Astrocyte (in vitro differentiated cells and primary cell): ENCODE measurements around the gene ALK. TPM values are rescaled to one million over a fixed set of nuclear protein-coding genes. Genes with fewer than 3 reads are reported as not detected.

ENCODE experiments used
- DNase-seq: peaks from one replicate; pipeline ENCODE4 v3.0.0-alpha.2; 2010; ENCODE audit warnings: low read depth
- FAIRE-seq: peaks from 2 replicates; lab custom pipeline; 2011; peaks lifted over from hg19 to GRCh38; lab: Jason Lieb, UNC
- H2AFZ ChIP-seq: 2 replicates; pipeline ENCODE4 v1.6.0; 2012; ENCODE audit warnings: low read depth, low read length, inconsistent platforms
- H3K27ac ChIP-seq: 2 replicates; pipeline ENCODE4 v1.5.1; 2011; ENCODE audit warnings: low read depth, low read length, inconsistent platforms
- H3K27me3 ChIP-seq: 2 replicates; pipeline ENCODE4 v1.6.0; 2011; ENCODE audit warnings: low read length, inconsistent platforms; ENCODE audit not compliant: insufficient read depth
- H3K36me3 ChIP-seq: 2 replicates; pipeline ENCODE4 v1.5.1; 2011; ENCODE audit warnings: low read length, inconsistent platforms; ENCODE audit not compliant: insufficient read depth
- H3K4me1 ChIP-seq: 2 replicates; pipeline ENCODE4 v1.5.1; 2011; ENCODE audit warnings: low read length, inconsistent platforms; ENCODE audit not compliant: insufficient read depth
- H3K4me2 ChIP-seq: 2 replicates; pipeline ENCODE4 v1.6.0; 2012; ENCODE audit warnings: low read length, inconsistent platforms
- H3K4me3 ChIP-seq: 2 replicates; pipeline ENCODE4 v1.5.1; 2011; ENCODE audit warnings: low read depth, mild to moderate bottlenecking, low read length, inconsistent platforms; ENCODE audit not compliant: insufficient read depth
- H3K79me2 ChIP-seq: 2 replicates; pipeline ENCODE4 v1.6.0; 2012; ENCODE audit warnings: mild to moderate bottlenecking, low read length, inconsistent platforms; ENCODE audit not compliant: insufficient read depth
- H3K9ac ChIP-seq: 2 replicates; pipeline ENCODE4 v1.6.0; 2012; ENCODE audit warnings: mild to moderate bottlenecking, low read length, inconsistent platforms
- H3K9me3 ChIP-seq: 2 replicates; pipeline ENCODE4 v1.5.1; 2012; ENCODE audit warnings: low read depth, mild to moderate bottlenecking, low read length, inconsistent platforms; ENCODE audit not compliant: insufficient read depth
- H4K20me1 ChIP-seq: 2 replicates; pipeline ENCODE4 v1.6.0; 2012; ENCODE audit warnings: low read length, inconsistent platforms; ENCODE audit not compliant: insufficient read depth
- H3K27ac Mint-ChIP-seq: one replicate; pipeline ENCODE4 v1.8.0; 2021; ENCODE audit warnings: mild to moderate bottlenecking, mixed read lengths; ENCODE audit not compliant: unreplicated experiment
- H3K27me3 Mint-ChIP-seq: one replicate; pipeline ENCODE4 v1.8.0; 2021; ENCODE audit warnings: low read depth, mixed read lengths; ENCODE audit not compliant: unreplicated experiment
- H3K36me3 Mint-ChIP-seq: one replicate; pipeline ENCODE4 v1.8.0; 2021; ENCODE audit warnings: low read depth, mixed read lengths; ENCODE audit not compliant: unreplicated experiment
- H3K4me1 Mint-ChIP-seq: one replicate; pipeline ENCODE4 v1.8.0; 2021; ENCODE audit warnings: low read depth, mixed read lengths; ENCODE audit not compliant: unreplicated experiment
- H3K4me3 Mint-ChIP-seq: one replicate; pipeline ENCODE4 v1.8.0; 2021; ENCODE audit warnings: mild to moderate bottlenecking, moderate library complexity, mixed read lengths; ENCODE audit not compliant: unreplicated experiment
- H3K9me3 Mint-ChIP-seq: one replicate; pipeline ENCODE4 v1.8.0; 2021; ENCODE audit warnings: mild to moderate bottlenecking, mixed read lengths; ENCODE audit not compliant: unreplicated experiment
- EZH2 ChIP-seq: IDR thresholded peaks from 2 replicates; pipeline ENCODE4 v1.6.1; 2012; ENCODE audit warnings: mild to moderate bottlenecking, low read length, inconsistent platforms; ENCODE audit not compliant: insufficient read depth
- total RNA-seq: library from RNA; stranded (reverse); gene quantifications from 2 replicates; pipeline ENCODE4 v1.2.1, GENCODE V29; 2021
- TF ChIP-seq, protein P1 (sequence below): IDR thresholded peaks from 2 replicates; pipeline ENCODE4 v1.5.1; 2011; ENCODE audit warnings: low read depth, mild to moderate bottlenecking, inconsistent platforms, low read length, moderate library complexity; ENCODE audit not compliant: insufficient read depth

Gene ALK
- total RNA-seq, 1 donor from 2014 or later: 0.16 TPM

DNA sequence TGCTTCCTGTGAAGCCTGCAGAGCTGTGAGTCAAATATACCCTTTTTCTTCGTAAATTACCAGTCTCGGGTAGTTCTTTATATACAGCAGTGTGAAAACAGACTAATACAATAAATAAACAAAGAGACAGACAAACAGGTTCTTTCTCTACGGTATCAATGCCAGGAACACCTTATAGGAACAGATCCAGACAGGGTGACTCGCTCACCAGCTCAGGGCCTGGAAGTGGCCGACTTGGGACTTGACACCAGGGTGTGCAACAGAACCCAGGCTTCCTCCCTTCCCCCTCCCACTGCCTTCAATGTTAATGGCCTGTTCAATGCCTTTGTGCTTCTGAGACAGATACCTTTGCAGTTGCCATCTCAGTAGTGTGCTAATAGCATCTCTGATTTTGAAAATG, 309.5 kb downstream of the ALK start:
- Histone ChIP-seq H3K27ac (no peak overlapping the region), H3K4me3 (no peak overlapping the region), H3K27me3 (no peaks in the 10 kb centered on the region), H4K20me1 (no peaks in the 10 kb centered on the region), H3K79me2 (no peaks in the 10 kb centered on the region), H3K9ac (no peak overlapping the region), H3K36me3 (no peaks in the 10 kb centered on the region), H3K4me2 (no peak overlapping the region), H3K4me1 (peaks cover 3% of the 10 kb centered on the region), H3K9me3 (no peaks in the 10 kb centered on the region), H2AFZ (no peak overlapping the region)
- no peak for FAIRE-seq
- Mint-ChIP-seq H3K27ac (no peak overlapping the region), H3K9me3 (peaks cover 3% of the 10 kb centered on the region), H3K4me1 (peaks cover 8% of the 10 kb centered on the region), H3K27me3 (peaks cover 9% of the 10 kb centered on the region), H3K36me3 (no peaks in the 10 kb centered on the region), H3K4me3 (no peak overlapping the region)
- DNase-seq: no peak
- TF ChIP-seq, protein P1, sequence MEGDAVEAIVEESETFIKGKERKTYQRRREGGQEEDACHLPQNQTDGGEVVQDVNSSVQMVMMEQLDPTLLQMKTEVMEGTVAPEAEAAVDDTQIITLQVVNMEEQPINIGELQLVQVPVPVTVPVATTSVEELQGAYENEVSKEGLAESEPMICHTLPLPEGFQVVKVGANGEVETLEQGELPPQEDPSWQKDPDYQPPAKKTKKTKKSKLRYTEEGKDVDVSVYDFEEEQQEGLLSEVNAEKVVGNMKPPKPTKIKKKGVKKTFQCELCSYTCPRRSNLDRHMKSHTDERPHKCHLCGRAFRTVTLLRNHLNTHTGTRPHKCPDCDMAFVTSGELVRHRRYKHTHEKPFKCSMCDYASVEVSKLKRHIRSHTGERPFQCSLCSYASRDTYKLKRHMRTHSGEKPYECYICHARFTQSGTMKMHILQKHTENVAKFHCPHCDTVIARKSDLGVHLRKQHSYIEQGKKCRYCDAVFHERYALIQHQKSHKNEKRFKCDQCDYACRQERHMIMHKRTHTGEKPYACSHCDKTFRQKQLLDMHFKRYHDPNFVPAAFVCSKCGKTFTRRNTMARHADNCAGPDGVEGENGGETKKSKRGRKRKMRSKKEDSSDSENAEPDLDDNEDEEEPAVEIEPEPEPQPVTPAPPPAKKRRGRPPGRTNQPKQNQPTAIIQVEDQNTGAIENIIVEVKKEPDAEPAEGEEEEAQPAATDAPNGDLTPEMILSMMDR: no peak
- TF ChIP-seq EZH2: no peak

DNA sequence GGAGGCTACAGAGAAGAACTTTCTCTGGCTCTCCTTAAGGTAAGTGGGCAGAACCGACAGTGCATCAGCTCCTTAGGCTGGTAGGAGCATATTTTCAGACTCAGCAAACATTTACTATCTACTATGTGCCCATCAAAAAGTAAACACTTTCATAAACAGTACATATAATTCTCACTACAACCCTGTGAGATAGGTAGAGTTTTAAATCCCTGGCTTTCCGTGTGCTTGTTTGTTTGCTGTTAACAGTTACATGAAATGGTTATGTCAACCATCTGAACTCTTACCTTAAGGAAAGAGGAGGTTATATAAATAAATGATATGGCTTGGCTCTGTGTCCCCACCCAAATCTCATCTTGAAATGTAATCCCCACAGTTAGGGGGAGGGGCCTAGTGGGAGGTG, 310.1 kb downstream of the ALK start:
- no peak overlapping the region for H3K9ac ChIP-seq
- H3K27me3 ChIP-seq: no peaks in the 10 kb centered on the region
- peaks cover 6% of the 10 kb centered on the region for H3K27me3 Mint-ChIP-seq
- H3K4me1 Mint-ChIP-seq: peaks cover 13% of the 10 kb centered on the region
- H3K9me3 Mint-ChIP-seq: peaks cover 3% of the 10 kb centered on the region
- no peak overlapping the region for H3K27ac Mint-ChIP-seq
- no peak overlapping the region for H3K4me2 ChIP-seq
- no peak overlapping the region for H3K27ac ChIP-seq
- H3K9me3 ChIP-seq: no peaks in the 10 kb centered on the region
- no peak overlapping the region for H3K4me3 Mint-ChIP-seq
- DNase-seq: no peak
- no peaks in the 10 kb centered on the region for H4K20me1 ChIP-seq
- H3K79me2 ChIP-seq: no peaks in the 10 kb centered on the region
- no peak overlapping the region for H2AFZ ChIP-seq
- no peak for TF ChIP-seq EZH2
- TF ChIP-seq, protein P1: no peak
- peaks cover 9% of the 10 kb centered on the region for H3K4me1 ChIP-seq
- no peak for FAIRE-seq
- H3K36me3 Mint-ChIP-seq: no peaks in the 10 kb centered on the region
- no peak overlapping the region for H3K4me3 ChIP-seq
- no peaks in the 10 kb centered on the region for H3K36me3 ChIP-seq

DNA sequence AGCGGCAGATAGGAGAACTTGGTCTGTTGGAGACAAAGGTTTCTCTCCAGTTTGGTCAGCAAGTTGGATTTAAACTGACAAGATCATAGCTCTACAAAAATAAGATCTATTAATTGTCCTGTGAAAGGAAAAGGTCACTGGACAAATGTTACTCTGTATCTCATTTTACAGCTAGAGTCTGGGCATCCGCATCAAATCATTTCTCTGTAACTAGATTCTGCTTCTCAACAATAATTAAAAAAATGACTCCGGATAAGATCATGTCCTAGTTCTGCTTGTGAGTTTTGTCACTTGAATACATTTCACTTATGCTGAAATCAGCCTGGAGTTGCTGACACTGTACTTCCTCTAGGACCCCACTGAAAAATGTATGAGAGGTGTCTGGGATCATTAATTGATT, 310.8 kb downstream of the ALK start:
- Histone ChIP-seq H3K9me3 (no peaks in the 10 kb centered on the region), H3K4me3 (no peak overlapping the region), H4K20me1 (no peaks in the 10 kb centered on the region), H2AFZ (no peak overlapping the region), H3K4me1 (peaks cover 15% of the 10 kb centered on the region), H3K36me3 (no peaks in the 10 kb centered on the region), H3K4me2 (no peak overlapping the region), H3K27me3 (no peaks in the 10 kb centered on the region), H3K27ac (no peak overlapping the region), H3K79me2 (no peaks in the 10 kb centered on the region), H3K9ac (no peak overlapping the region)
- DNase-seq: no peak
- Mint-ChIP-seq H3K36me3 (no peaks in the 10 kb centered on the region), H3K27me3 (peaks cover 6% of the 10 kb centered on the region), H3K9me3 (peaks cover 3% of the 10 kb centered on the region), H3K4me1 (peaks cover 19% of the 10 kb centered on the region), H3K4me3 (no peak overlapping the region), H3K27ac (no peak overlapping the region)
- no peak for FAIRE-seq
- TF ChIP-seq, protein P1: no peak
- TF ChIP-seq EZH2: no peak
